BJ (cell line): Measurements from ENCODE around the gene FOXC2. TPM values are rescaled to one million over a fixed set of nuclear protein-coding genes. Genes with fewer than 3 reads are reported as not detected.

Experiments used
- CTCF ChIA-PET: fragments of 350-600 bp; formaldehyde crosslinking; extraction: SDS; loops from one replicate; lab custom pipeline; 2021; ENCODE audit warnings: antibody characterized with exemption, inconsistent platforms; lab: Yijun Ruan, JAX
- POLR2A ChIA-PET: fragments of 300-600 bp; sonication (Branson Sonifier 250); formaldehyde crosslinking; extraction: SDS; loops from one replicate; lab custom pipeline; 2021; ENCODE audit warnings: antibody characterized with exemption; lab: Charles Lee
- DNase-seq: peaks from one replicate; pipeline ENCODE4 v3.0.0-alpha.2; 2011; ENCODE audit warnings: low read depth
- H3K27me3 ChIP-seq: 2 replicates; pipeline ENCODE4 v1.6.0; 2011; ENCODE audit warnings: low read length; ENCODE audit not compliant: control insufficient read depth, insufficient read depth
- H3K36me3 ChIP-seq: 2 replicates; pipeline ENCODE4 v1.5.1; 2011; ENCODE audit warnings: low read length; ENCODE audit not compliant: control insufficient read depth, insufficient read depth
- H3K4me3 ChIP-seq: 2 replicates; pipeline ENCODE4 v1.5.1; 2011; ENCODE audit warnings: low read depth, mild to moderate bottlenecking, control low read depth, low read length
- CTCF ChIP-seq: IDR thresholded peaks from 2 replicates; pipeline ENCODE4 v1.5.1; 2011; ENCODE audit warnings: low read depth, mild to moderate bottlenecking, control low read depth, inconsistent platforms, low read length, moderate library complexity; ENCODE audit not compliant: insufficient read depth
- polyA plus RNA-seq: library from polyadenylated mRNA; depleted of rRNA; stranded (reverse); fragments of >200 nt; gene quantifications from 2 replicates; pipeline ENCODE4 v1.2.3, GENCODE V29; 2011; rRNA removed

The FOXC2 gene
- polyA plus RNA-seq, 1 experiment: 0.63 TPM

DNA sequence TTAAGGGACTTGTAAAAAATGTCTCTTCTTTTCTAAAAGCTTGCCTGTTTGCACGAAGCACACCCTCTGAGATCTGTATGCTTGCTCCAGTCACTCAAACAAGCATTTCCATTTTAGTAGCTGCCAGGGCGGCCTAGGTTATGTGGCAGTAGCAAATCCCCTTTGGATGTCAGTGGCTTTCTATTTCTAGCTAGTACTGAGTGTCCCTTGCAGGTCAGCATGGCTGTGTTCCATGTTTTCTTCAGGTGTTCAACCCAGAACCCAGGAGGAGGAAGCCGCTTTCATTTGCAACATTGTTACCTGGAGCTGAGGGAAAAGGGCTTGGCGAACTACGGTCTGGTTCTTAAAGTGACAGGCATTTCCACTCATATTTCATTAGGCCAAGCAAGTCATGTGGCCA is 48.1 kb downstream of the FOXC2 start:
- POLR2A ChIA-PET: no interaction called here
- no peak for DNase-seq
- no peaks in the 10 kb centered on the region for H3K27me3 ChIP-seq
- no peaks in the 10 kb centered on the region for H3K36me3 ChIP-seq
- CTCF ChIA-PET: interaction anchor here (1.0 kb wide), 1 partner anchor 12 kb away, joined by 3 read pairs; no protein-coding TSS in a partner anchor
- no peak overlapping the region for H3K4me3 ChIP-seq
- no peak for TF ChIP-seq CTCF

DNA sequence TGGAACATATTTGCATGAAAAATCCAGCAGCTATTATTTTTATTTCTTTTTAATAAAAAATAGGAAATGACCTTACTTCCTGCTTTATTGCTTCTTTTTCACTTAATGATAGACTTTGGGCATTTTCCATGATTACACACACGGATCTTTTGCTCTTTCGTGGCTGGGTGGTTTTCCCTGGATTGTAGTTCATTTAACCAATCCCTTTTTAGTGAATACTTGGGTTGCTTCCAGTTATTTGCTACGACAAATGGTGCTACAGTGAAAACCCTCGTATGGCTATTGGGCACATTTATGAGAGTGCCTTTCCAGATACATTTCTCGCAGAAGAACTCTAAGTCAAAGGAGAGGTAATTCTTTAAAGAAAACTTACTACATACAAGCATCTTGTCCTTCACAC is 50.3 kb downstream of the FOXC2 start:
- H3K27me3 ChIP-seq: no peaks in the 10 kb centered on the region
- no peak overlapping the region for H3K4me3 ChIP-seq
- TF ChIP-seq CTCF: no peak
- ChIA-PET CTCF (no interaction called here), POLR2A (no interaction called here)
- no peak for DNase-seq
- H3K36me3 ChIP-seq: no peaks in the 10 kb centered on the region

GRCh38 chr16:86618431-86619238 is 52.0 kb downstream of the FOXC2 start:
- H3K27me3 ChIP-seq: no peaks in the 10 kb centered on the region
- ChIA-PET POLR2A (no interaction called here), CTCF (no interaction called here)
- TF ChIP-seq CTCF: no peak
- no peak for DNase-seq
- H3K36me3 ChIP-seq: no peaks in the 10 kb centered on the region
- H3K4me3 ChIP-seq: no peak overlapping the region

Other genes starting within 250 kb of the FOXC2 start
- 6.0 and 7.7 TPM in 2 replicates for gene FOXF1, start 56.3 kb upstream of the FOXC2 start, polyA plus RNA-seq
- gene MTHFSD, start 11.6 kb upstream of the FOXC2 start, polyA plus RNA-seq: 16.0 and 17.2 TPM in 2 replicates
- 4.3 and 4.9 TPM in 2 replicates for gene FOXL1, start 11.7 kb downstream of the FOXC2 start, polyA plus RNA-seq